Spinal cord (tissue), 10 donors: ENCODE results near the gene ACKR4. TPM values are rescaled to one million over a fixed set of nuclear protein-coding genes. Genes with fewer than 3 reads are reported as not detected.
"Not testable (repeated sequence)": the region's sequence is repeated elsewhere in the genome, so short reads cannot be mapped to it uniquely, and the experiment has no call there.

Source experiments
- DNase-seq, 6 donors: peaks; one replicate each; pipeline versions ENCODE4 v3.0.0 to v3.0.0-alpha.2; 2013 to 2015; ENCODE audit warnings: low spot score in 6 of 6, low read depth in 4 of 6
- H3K27ac ChIP-seq: one replicate; pipeline ENCODE4 v1.5.1; 2013; ENCODE audit warnings: low read depth, low read length, control low read depth
- H3K27me3 ChIP-seq: one replicate; pipeline ENCODE4 v1.6.1; 2013; ENCODE audit warnings: low read length; ENCODE audit not compliant: control insufficient read depth, insufficient read depth
- H3K36me3 ChIP-seq: one replicate; pipeline ENCODE4 v1.6.1; 2013; ENCODE audit warnings: low read length; ENCODE audit not compliant: control insufficient read depth, insufficient read depth
- H3K4me1 ChIP-seq: one replicate; pipeline ENCODE4 v1.6.1; 2013; ENCODE audit warnings: low read length; ENCODE audit not compliant: control insufficient read depth, insufficient read depth
- H3K4me3 ChIP-seq: one replicate; pipeline ENCODE4 v1.5.1; 2013; ENCODE audit warnings: low read depth, low read length, control low read depth
- H3K9me3 ChIP-seq: one replicate; pipeline ENCODE4 v1.6.1; 2013; ENCODE audit warnings: low read length; ENCODE audit not compliant: control insufficient read depth, insufficient read depth
- WGBS: methylation state at CpG from one replicate; pipeline ENCODE4 v1.1.5; 2013; ENCODE audit warnings: missing lambda C conversion rate; ENCODE audit not compliant: insufficient coverage; 5-methylcytosine and 5-hydroxymethylcytosine counted together
- polyA plus RNA-seq, 2 donors: library from polyadenylated mRNA; unstranded; fragments of 120-200 nt; gene quantifications; one replicate each; pipeline ENCODE4 v1.2.1, GENCODE V29; 2013; ENCODE audit not compliant: insufficient read length in 2 of 2
- total RNA-seq, 2 donors: library from RNA; depleted of rRNA in 1 of 2; stranded (reverse); fragments of 120-200 nt in 1 of 2; fragments of >200 nt in 1 of 2; gene quantifications; one replicate each; pipeline versions ENCODE4 v1.2.3 to v1.2.4, GENCODE V29; 2013 to 2014
- donor health status: healthy.

Gene ACKR4
- total and polyA plus RNA-seq, 4 donors: 0.62 to 1.8 (median 0.88) TPM

DNA sequence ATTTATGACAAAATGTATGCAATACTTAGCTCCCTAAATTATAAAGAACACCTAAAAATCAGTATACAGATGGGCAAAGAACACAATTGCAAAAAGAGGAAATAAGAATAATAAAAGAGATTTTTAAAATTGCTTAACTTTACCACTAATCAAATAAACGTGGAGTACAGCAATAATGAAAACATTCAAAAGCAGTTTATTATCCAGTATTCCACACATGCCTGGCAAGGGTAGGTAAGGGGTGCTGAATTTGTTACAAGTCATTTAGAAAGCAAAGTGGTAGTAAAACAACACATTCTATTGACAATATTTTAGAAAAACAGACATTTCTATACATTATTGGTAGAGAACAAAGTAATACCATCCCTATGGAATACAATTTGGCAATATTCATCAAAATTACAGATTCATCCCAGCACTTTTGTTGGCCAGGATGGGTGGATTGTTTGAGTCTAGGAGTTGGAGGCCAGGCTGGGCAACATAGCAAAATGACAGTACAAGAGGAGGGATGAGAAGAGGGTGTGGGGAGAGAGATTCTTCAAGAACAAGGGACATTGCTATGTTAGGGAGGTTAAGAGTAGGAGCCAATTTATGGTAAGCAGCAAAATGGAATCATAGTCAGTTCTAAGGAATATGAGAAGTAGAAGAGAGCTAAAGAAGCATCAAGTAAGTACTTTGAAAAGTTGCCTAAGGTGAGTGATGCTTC is 3.7 kb upstream of the ACKR4 start:
- no peak for DNase-seq
- no peak overlapping the region for H3K4me3 ChIP-seq
- no CpG with 5 or more reads among the region's 1 CpG for WGBS
- no peaks in the 10 kb centered on the region for H3K9me3 ChIP-seq
- no peaks in the 10 kb centered on the region for H3K36me3 ChIP-seq
- H3K27ac ChIP-seq: no peak overlapping the region
- H3K27me3 ChIP-seq: no peaks in the 10 kb centered on the region
- no peaks in the 10 kb centered on the region for H3K4me1 ChIP-seq

DNA sequence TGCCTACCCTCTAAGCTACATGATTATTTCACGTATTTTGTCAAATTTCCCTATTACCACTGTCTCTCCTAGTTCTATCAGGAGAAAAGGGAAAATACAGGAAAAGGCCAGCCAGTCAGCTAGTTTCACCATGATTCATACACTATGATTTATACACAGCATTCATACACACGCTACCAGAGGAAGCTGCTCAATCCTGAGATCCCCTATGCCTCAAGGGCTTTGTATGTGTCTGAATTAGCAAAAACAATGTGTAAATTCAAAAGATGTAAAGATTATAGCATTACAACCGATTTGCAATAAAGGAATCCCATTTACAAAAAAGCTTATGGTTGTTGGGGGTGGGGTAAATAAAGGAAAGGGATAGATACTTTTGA is 3.1 kb upstream of the ACKR4 start:
- 100% methylated on average over 1 of the region's 3 CpGs for WGBS
- Histone ChIP-seq H3K4me1 (no peaks in the 10 kb centered on the region), H3K4me3 (no peak overlapping the region), H3K27ac (no peak overlapping the region), H3K9me3 (no peaks in the 10 kb centered on the region), H3K36me3 (peaks cover 1% of the 10 kb centered on the region), H3K27me3 (no peaks in the 10 kb centered on the region)
- DNase-seq: no peak

DNA sequence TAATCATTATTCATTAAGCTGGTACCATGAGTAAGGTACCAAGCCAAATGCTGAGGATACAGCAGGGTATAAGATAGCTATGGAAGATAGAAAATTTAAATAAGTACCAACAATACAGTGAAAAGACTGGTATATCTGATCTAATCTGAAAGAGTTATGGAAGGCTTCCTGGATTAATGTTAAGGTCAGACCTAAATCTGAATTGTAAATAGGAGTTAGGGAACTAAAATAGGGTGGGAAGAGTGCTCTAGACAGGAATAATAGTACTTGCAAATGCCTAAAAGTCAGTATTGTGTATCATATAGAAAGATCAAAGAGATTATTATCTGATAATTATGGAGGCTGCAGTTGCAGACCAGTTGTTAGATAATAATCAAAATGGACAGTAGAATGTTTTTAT is 2.6 kb upstream of the ACKR4 start:
- no peaks in the 10 kb centered on the region for H3K9me3 ChIP-seq
- no peaks in the 10 kb centered on the region for H3K4me1 ChIP-seq
- no peaks in the 10 kb centered on the region for H3K27me3 ChIP-seq
- DNase-seq: no peak
- H3K4me3 ChIP-seq: no peak overlapping the region
- no peak overlapping the region for H3K27ac ChIP-seq
- H3K36me3 ChIP-seq: peaks cover 5% of the 10 kb centered on the region

DNA sequence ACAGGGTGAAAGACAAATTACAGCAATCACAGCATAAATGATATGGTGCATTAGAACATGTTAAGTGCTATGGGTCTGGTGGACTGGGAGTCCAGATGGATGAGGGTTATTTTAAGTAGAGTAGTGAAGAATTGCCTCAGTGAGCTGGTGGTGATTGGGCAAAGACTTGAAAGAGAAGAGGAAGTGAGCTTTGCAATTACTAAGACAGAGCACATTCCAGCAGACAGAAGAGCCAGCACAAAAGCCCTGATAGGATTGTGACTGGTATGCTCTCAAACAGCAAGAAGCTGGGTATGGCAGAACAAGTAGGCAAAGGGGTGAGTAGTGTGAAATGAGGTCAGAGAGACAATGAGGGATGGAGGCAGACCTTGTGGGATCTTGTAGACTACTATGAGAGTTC is 2.1 kb upstream of the ACKR4 start:
- no peaks in the 10 kb centered on the region for H3K4me1 ChIP-seq
- H3K9me3 ChIP-seq: no peaks in the 10 kb centered on the region
- H3K27ac ChIP-seq: no peak overlapping the region
- no peak overlapping the region for H3K4me3 ChIP-seq
- H3K27me3 ChIP-seq: no peaks in the 10 kb centered on the region
- peaks cover 5% of the 10 kb centered on the region for H3K36me3 ChIP-seq
- DNase-seq: no peak

DNA sequence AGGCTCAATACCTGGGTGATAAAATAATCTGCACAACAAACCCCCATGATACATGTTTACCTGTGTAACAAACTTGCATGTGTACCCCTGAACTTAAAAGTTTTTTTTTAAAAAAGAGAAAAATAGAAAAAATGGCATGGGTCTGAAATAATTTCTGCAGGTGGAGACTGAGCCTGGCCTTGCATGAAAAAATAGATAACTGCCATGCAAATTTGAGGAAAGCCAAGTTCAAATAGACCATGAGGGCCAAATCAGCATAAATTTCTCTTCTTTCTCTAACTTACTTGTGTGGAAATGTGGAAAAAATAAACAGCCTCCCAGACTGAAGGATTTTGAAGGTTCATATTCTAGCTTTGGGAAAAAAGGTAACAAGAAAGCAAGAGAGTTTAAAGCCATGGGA is 744 bp upstream of the ACKR4 start:
- Histone ChIP-seq H3K9me3 (no peaks in the 10 kb centered on the region), H3K36me3 (peaks cover 5% of the 10 kb centered on the region), H3K4me1 (no peaks in the 10 kb centered on the region), H3K4me3 (no peak overlapping the region), H3K27ac (no peak overlapping the region), H3K27me3 (no peaks in the 10 kb centered on the region)
- DNase-seq: no peak

DNA sequence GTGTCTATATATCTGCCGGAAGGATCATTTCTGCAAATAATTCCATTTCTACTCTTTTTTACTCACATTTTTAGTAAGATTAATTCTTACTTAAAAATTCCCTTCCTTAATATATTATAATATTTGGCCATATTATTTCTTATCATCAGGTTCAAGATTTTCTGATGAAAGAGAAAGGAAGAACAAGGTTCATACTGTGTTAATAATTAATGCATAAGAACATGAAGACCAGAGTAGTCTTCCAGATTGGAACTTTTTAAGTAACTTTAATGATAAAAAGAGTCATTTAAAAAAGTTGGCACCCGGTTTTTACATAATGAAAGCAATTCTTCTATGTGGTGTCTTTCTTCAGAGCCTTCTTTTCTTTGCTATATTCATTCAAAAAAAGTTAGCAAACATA is 590 bp downstream of the ACKR4 start:
- no peaks in the 10 kb centered on the region for H3K9me3 ChIP-seq
- H3K4me1 ChIP-seq: no peaks in the 10 kb centered on the region
- H3K36me3 ChIP-seq: peaks cover 5% of the 10 kb centered on the region
- H3K27me3 ChIP-seq: no peaks in the 10 kb centered on the region
- no peak overlapping the region for H3K27ac ChIP-seq
- DNase-seq: no peak
- WGBS: no CpG with 5 or more reads among the region's 2 CpGs
- no peak overlapping the region for H3K4me3 ChIP-seq

DNA sequence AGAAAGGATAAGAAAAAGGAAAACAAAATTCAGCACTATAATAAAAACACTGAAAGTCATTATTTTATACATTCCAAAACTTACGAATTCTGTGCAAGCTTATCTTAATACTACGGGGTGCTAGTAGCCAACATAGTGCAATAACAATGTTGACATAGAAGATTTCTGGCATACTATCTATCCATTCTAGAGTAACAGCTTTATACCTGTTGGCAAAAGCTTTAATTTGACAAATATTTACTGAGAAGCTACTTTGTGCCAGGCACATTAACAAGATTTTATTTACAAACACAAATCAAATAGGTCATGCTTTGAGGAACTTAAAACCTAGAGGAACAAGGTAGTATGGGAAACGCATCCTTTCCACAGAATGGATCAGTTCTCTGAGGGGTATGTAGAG is 1.1 kb downstream of the ACKR4 start:
- Histone ChIP-seq H3K36me3 (peaks cover 5% of the 10 kb centered on the region), H3K9me3 (no peaks in the 10 kb centered on the region), H3K27me3 (no peaks in the 10 kb centered on the region), H3K4me1 (no peaks in the 10 kb centered on the region), H3K27ac (no peak overlapping the region), H3K4me3 (no peak overlapping the region)
- 100% methylated on average over 1 of the region's 3 CpGs for WGBS
- DNase-seq: no peak

DNA sequence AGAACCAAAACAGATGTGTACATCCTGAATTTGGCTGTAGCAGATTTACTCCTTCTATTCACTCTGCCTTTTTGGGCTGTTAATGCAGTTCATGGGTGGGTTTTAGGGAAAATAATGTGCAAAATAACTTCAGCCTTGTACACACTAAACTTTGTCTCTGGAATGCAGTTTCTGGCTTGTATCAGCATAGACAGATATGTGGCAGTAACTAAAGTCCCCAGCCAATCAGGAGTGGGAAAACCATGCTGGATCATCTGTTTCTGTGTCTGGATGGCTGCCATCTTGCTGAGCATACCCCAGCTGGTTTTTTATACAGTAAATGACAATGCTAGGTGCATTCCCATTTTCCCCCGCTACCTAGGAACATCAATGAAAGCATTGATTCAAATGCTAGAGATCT is 3.5 kb downstream of the ACKR4 start:
- not testable (repeated sequence) for H3K27me3 ChIP-seq, H3K27ac ChIP-seq, H3K4me1 ChIP-seq, H3K36me3 ChIP-seq, H3K4me3 ChIP-seq, H3K9me3 ChIP-seq, DNase-seq
- WGBS: no CpG with 5 or more reads among the region's 1 CpG

DNA sequence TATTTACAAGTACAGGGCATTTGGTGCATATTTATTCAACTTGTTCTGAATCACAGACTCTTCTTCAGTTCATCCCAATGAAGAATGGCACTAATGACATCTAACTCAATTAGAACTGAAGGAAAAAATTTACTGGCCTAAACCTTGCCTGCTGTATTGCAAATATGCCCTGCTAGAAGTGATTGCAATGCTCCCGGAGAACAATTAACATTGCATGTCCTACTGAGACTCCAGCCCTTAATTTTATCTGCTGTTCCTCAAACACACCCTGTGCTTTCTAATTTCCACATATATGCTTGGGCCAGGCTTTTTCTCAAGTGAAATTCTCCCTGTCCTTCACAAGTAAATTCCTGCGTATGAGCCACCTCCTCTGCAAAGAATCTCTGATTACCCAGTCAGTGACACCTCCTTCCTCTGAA is 8.3 kb downstream of the ACKR4 start:
- Histone ChIP-seq H3K9me3 (no peaks in the 10 kb centered on the region), H3K27me3 (no peaks in the 10 kb centered on the region), H3K4me1 (no peaks in the 10 kb centered on the region), H3K36me3 (peaks cover 3% of the 10 kb centered on the region), H3K27ac (no peak overlapping the region), H3K4me3 (no peak overlapping the region)
- DNase-seq: peak in 1 of 6 donors; percentile 20
- 90% methylated on average over 2 of the region's 2 CpGs for WGBS

DNA sequence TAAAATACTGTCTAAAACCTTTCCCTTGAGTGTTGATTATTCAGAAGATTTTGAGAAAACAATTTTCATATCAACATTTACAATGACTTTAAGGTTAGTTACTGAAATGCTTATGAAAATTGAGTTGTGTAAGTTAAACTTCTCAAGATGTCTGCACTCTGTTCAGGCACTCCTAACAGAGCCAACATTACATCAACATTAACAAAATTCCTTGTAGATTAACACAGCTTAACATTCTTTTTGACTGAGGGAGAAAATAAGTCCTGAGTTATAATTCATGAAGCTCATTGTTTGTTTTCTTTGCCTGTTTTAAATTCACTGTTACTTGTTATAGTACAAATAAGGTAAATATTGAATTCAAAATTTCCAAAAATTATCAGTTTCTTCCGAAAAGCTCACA is 9.0 kb downstream of the ACKR4 start:
- H3K27ac ChIP-seq: no peak overlapping the region

More for the DNA sequence above, 9.0 kb downstream of the ACKR4 start:
- DNase-seq: no peak
- H3K27me3 ChIP-seq: no peaks in the 10 kb centered on the region
- no peaks in the 10 kb centered on the region for H3K4me1 ChIP-seq
- H3K4me3 ChIP-seq: no peak overlapping the region
- no CpG with 5 or more reads among the region's 1 CpG for WGBS
- no peaks in the 10 kb centered on the region for H3K9me3 ChIP-seq
- peaks cover 3% of the 10 kb centered on the region for H3K36me3 ChIP-seq
